SK-N-SH (cell line): Measurements from ENCODE around the gene MGLL. TPM values are rescaled to one million over a fixed set of nuclear protein-coding genes. Genes with fewer than 3 reads are reported as not detected.
A peak's percentile ranks its signal among the peaks of the same experiment; 100 is the strongest.

Source experiments
- CTCF ChIA-PET: fragments of 300-600, 350-600 bp; formaldehyde crosslinking; extraction: SDS; loops from one replicate; lab custom pipeline; 2021; lab: Yijun Ruan, JAX
- POLR2A ChIA-PET: fragments of 350-600 bp; sonication (Branson Sonifier 250); formaldehyde crosslinking; extraction: SDS; loops from one replicate; lab custom pipeline; 2020; ENCODE audit warnings: antibody characterized with exemption, inconsistent platforms; lab: Yijun Ruan, JAX
- DNase-seq: peaks from one replicate; pipeline ENCODE4 v3.0.0; 2012
- H2AFZ ChIP-seq: fragments of 200-600 bp; sonication (generic); 2 replicates; pipeline ENCODE4 v1.8.1; 2016; ENCODE audit warnings: antibody characterized with exemption, mild to moderate bottlenecking, low read depth
- H3F3A ChIP-seq: fragments of 200-600 bp; sonication (generic); replicated peaks from 2 replicates; pipeline ENCODE3; 2016; ENCODE audit warnings: antibody characterized with exemption, mild to moderate bottlenecking; ENCODE audit not compliant: insufficient read depth
- H3K27ac ChIP-seq, 2 experiments: fragments of 200-500 bp in 1 of 2; fragments of 200-600 bp in 1 of 2; sonication (Bioruptor generic) in 1 of 2; sonication (generic), shearing (Covaris generic) in 1 of 2; 2 replicates each; pipeline versions ENCODE4 v1.5.1 to v1.6.1; 2014 to 2016; ENCODE audit warnings: low read depth in 2 of 2, inconsistent platforms in 1 of 2, low read length in 1 of 2, mild to moderate bottlenecking in 1 of 2, mixed read lengths in 1 of 2
- H3K27me3 ChIP-seq: fragments of 200-600 bp; sonication (generic), shearing (Covaris generic); 2 replicates; pipeline ENCODE4 v1.6.1; 2016; ENCODE audit warnings: mixed run types; ENCODE audit not compliant: insufficient read depth
- H3K36me3 ChIP-seq, 2 experiments: fragments of 200-500 bp in 1 of 2; fragments of 200-600 bp in 1 of 2; sonication (Bioruptor generic) in 1 of 2; sonication (generic) in 1 of 2; replicated peaks in 1 of 2; 2 replicates each; pipeline versions ENCODE3 to v1.5.1; 2014 to 2016; ENCODE audit warnings: low read length in 1 of 2, mild to moderate bottlenecking in 1 of 2; ENCODE audit not compliant: insufficient read depth in 2 of 2, control insufficient read depth in 1 of 2
- H3K4me1 ChIP-seq, 2 experiments: fragments of 200-500 bp in 1 of 2; fragments of 200-600 bp in 1 of 2; sonication (Bioruptor generic) in 1 of 2; sonication (generic), shearing (Covaris generic) in 1 of 2; 2 replicates each; pipeline versions ENCODE4 v1.5.1 to v1.6.1; 2014 to 2016; ENCODE audit warnings: low read depth in 1 of 2, low read length in 1 of 2, mixed run types in 1 of 2; ENCODE audit not compliant: insufficient read depth in 2 of 2, control insufficient read depth in 1 of 2
- H3K4me2 ChIP-seq: fragments of 200-600 bp; sonication (generic), shearing (Covaris generic); 2 replicates; pipeline ENCODE4 v1.6.1; 2017; ENCODE audit warnings: mixed run types
- H3K4me3 ChIP-seq, 2 experiments: fragments of 200-500 bp in 1 of 2; fragments of 200-600 bp in 1 of 2; sonication (Bioruptor generic) in 1 of 2; sonication (generic), shearing (Covaris generic) in 1 of 2; 2 replicates each; pipeline versions ENCODE4 v1.5.1 to v1.8.1; 2014 to 2016; ENCODE audit warnings: low read depth in 2 of 2, inconsistent platforms in 1 of 2, low read length in 1 of 2, mild to moderate bottlenecking in 1 of 2, mixed read lengths in 1 of 2, moderate library complexity in 1 of 2
- H3K79me2 ChIP-seq: fragments of 200-600 bp; sonication (generic); 2 replicates; pipeline ENCODE4 v1.8.1; 2017; ENCODE audit warnings: mild to moderate bottlenecking; ENCODE audit not compliant: insufficient read depth
- H3K9ac ChIP-seq: fragments of 200-600 bp; sonication (generic); 2 replicates; pipeline ENCODE4 v1.6.1; 2017; ENCODE audit warnings: mixed run types
- H3K9me2 ChIP-seq: fragments of 200-600 bp; sonication (generic); 2 replicates; pipeline ENCODE4 v1.6.1; 2017; ENCODE audit warnings: mixed run types
- H3K9me3 ChIP-seq: fragments of 200-600 bp; sonication (generic); 2 replicates; pipeline ENCODE4 v1.6.1; 2017; ENCODE audit warnings: mixed run types, mild to moderate bottlenecking, moderate library complexity
- H4K20me1 ChIP-seq: fragments of 200-600 bp; sonication (generic); 2 replicates; pipeline ENCODE4 v1.6.1; 2017; ENCODE audit warnings: mild to moderate bottlenecking, mixed run types; ENCODE audit not compliant: insufficient read depth
- ELF1 ChIP-seq: IDR thresholded peaks from 2 replicates; pipeline ENCODE4 v1.4.0; 2012
- EP300 ChIP-seq, 2 experiments: IDR thresholded peaks; 2 replicates each; pipeline versions ENCODE4 v1.4.0 to v1.6.1; 2012; ENCODE audit warnings: borderline replicate concordance in 1 of 2, low read depth in 1 of 2, low read length in 1 of 2
- EZH2phosphoT487 ChIP-seq: fragments of 200-600 bp; sonication (generic); IDR thresholded peaks from 2 replicates; pipeline ENCODE4 v1.6.1; 2017; ENCODE audit warnings: low read depth, mixed run types, mild to moderate bottlenecking, antibody characterized with exemption, moderate library complexity, borderline replicate concordance
- FOXJ3 ChIP-seq: sonication (generic); formaldehyde crosslinking; IDR thresholded peaks from 2 replicates; pipeline ENCODE4 v1.5.1; 2020; ENCODE audit warnings: mild to moderate bottlenecking, missing genetic modification reagents
- FOXM1 ChIP-seq: IDR thresholded peaks from 2 replicates; pipeline ENCODE4 v1.4.0; 2012; ENCODE audit warnings: low read depth, mild to moderate bottlenecking
- GABPA ChIP-seq: IDR thresholded peaks from 2 replicates; pipeline ENCODE4 v1.4.0; 2012; ENCODE audit warnings: low read depth, mild to moderate bottlenecking
- GATA2 ChIP-seq: sonication (generic); formaldehyde crosslinking; IDR thresholded peaks from 2 replicates; pipeline ENCODE4 v1.5.0; 2020; ENCODE audit warnings: mild to moderate bottlenecking, missing genetic modification reagents
- MEF2A ChIP-seq: IDR thresholded peaks from 2 replicates; pipeline ENCODE4 v1.4.0; 2012; ENCODE audit warnings: low read depth, borderline replicate concordance
- MXI1 ChIP-seq: IDR thresholded peaks from 2 replicates; pipeline ENCODE4 v1.6.1; 2012; ENCODE audit warnings: mild to moderate bottlenecking, low read depth, low read length, improper control_type of control experiment
- RAD21 ChIP-seq: IDR thresholded peaks from 2 replicates; pipeline ENCODE4 v1.6.1; 2012; ENCODE audit warnings: mild to moderate bottlenecking, low read length
- SMC3 ChIP-seq: IDR thresholded peaks from 2 replicates; pipeline ENCODE4 v1.6.1; 2012; ENCODE audit warnings: low read depth, low read length, improper control_type of control experiment
- TEAD4 ChIP-seq: IDR thresholded peaks from 2 replicates; pipeline ENCODE4 v1.4.0; 2012; ENCODE audit warnings: mild to moderate bottlenecking, borderline replicate concordance; ENCODE audit not compliant: insufficient read depth
- YY1 ChIP-seq: IDR thresholded peaks from 2 replicates; pipeline ENCODE4 v1.4.0; 2012; ENCODE audit warnings: low read depth, mild to moderate bottlenecking
- WGBS: methylation state at CpG from one replicate; pipeline ENCODE4 v1.1.6; 2017; ENCODE audit warnings: low lambda C conversion rate; 5-methylcytosine and 5-hydroxymethylcytosine counted together
- polyA plus RNA-seq, 3 experiments: library from polyadenylated mRNA; depleted of rRNA; stranded (reverse); fragments of >200 nt; gene quantifications; 2 replicates each; pipeline ENCODE4 v1.2.3, GENCODE V29; 2012
- TF ChIP-seq, protein P1 (sequence below): fragments of 150-350 bp; IDR thresholded peaks from 2 replicates; pipeline ENCODE4 v1.6.1; 2017; ENCODE audit warnings: antibody characterized with exemption, low read length, low read depth, borderline replicate concordance
- TF ChIP-seq, protein P2 (sequence below): fragments of 200-600 bp; sonication (generic); IDR thresholded peaks from 2 replicates; pipeline ENCODE4 v1.6.1; 2017; ENCODE audit warnings: antibody characterized with exemption, mild to moderate bottlenecking, moderate library complexity
- TF ChIP-seq, protein P3 (sequence below): IDR thresholded peaks from 2 replicates; pipeline ENCODE4 v1.4.0; 2012; ENCODE audit warnings: low read depth, borderline replicate concordance
- TF ChIP-seq, protein P4 (sequence below): IDR thresholded peaks from 2 replicates; pipeline ENCODE4; 2012

The MGLL gene
- polyA plus RNA-seq, 1 of the 3 experiments (the other 2 are of a cell fraction): 2.2 TPM

DNA sequence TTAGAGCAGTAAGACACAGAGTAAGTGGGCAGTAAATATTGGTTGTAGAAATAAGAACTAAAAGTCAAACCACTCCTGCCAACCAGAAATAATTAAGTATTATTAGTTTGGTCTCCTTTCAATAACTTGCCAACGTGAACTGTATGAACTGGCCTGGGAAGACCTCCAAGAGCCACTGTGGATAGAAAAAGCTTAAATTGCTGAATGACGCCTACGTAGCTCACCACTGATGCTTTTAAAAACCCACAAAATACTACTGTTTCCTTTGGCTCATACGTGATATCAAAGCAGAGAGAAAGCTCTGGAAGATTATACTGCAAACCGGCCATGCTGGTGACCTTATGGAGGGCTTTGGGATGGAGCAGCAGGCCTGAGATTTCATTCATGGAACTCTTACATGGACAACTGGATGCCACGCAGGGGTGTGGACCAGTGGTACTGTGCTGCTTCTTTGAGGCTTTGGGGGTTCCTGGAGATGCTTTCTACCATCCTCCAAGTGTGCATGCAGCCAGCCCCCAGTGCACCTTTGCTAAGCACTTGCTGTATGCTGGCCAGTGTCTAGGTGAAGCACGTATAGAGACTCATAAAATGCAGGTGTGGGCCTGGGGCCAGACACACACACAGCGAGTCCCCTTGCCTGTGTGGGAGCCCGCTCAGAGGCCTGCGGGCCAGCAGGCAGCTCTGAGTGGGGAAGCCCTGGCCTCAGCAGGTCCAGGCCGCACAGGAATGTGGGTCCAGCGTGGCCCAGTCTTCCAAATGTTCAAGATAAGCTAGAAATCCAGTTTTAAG is 82.8 kb downstream of the MGLL start (continued):
- TF ChIP-seq MEF2A: no peak
- no peak for TF ChIP-seq RAD21
- no peak for TF ChIP-seq SMC3
- no peak for TF ChIP-seq FOXM1
- TF ChIP-seq, protein P1, sequence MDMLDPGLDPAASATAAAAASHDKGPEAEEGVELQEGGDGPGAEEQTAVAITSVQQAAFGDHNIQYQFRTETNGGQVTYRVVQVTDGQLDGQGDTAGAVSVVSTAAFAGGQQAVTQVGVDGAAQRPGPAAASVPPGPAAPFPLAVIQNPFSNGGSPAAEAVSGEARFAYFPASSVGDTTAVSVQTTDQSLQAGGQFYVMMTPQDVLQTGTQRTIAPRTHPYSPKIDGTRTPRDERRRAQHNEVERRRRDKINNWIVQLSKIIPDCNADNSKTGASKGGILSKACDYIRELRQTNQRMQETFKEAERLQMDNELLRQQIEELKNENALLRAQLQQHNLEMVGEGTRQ: no peak
- no peak for TF ChIP-seq ELF1
- TF ChIP-seq TEAD4: no peak
- no peak for TF ChIP-seq FOXJ3 (CRISPR knock-in tag)

DNA sequence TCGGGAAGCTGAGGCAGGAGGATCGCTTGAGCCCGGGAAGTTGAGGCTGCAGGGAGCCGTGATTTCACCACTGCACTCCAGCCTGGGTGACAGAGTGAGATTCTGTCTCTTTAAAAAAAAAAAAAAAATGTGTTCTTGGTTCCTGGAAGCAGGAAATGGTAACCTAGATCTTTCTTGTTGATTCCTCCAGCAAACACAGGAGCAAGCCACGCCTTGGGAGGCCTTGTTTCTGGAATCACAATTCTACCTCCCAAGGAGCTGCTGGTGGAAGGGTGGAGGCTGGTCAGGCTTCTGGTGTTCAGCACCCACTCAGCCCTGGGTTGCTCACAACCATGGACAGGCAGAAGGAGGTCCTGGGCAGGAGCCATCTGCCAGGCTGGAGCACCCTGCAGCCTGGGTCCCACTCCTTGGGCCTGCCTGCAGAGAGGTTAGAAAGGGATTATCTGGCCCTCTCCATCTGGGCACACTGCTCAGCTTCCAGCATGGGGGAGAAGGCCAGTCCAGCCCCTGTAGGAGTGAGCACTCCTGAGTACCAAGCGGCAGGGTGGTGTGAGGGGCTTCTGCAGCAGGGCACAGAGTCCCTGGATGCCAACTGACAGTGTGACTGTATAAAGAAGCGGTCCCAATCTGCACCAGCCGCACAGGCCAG is 84.0 kb downstream of the MGLL start:
- no peaks in the 10 kb centered on the region for H4K20me1 ChIP-seq
- no peaks in the 10 kb centered on the region for H3K9me2 ChIP-seq
- H3K4me1 ChIP-seq: peaks cover 23 to 35% of the 10 kb centered on the region in 2 experiments
- 87% methylated on average over 7 of the region's 8 CpGs for WGBS
- no peak for TF ChIP-seq YY1
- H3K27me3 ChIP-seq: no peaks in the 10 kb centered on the region
- CTCF ChIA-PET: interaction anchor here (0.9 to 1.3 kb wide), 6 partner anchors 11 to 94 kb away, joined by 3 read pairs; no protein-coding TSS in a partner anchor
- no peak overlapping the region; the same call in 1 of the 2 replicates for H3K9ac ChIP-seq
- POLR2A ChIA-PET: interaction anchor here (0.7 kb wide), 1 partner anchor 43 kb away, joined by 3 read pairs; no protein-coding TSS in a partner anchor
- H3K36me3 ChIP-seq: no peaks in the 10 kb centered on the region
- 0 out of 2 replicates have a peak overlapping the region, but pooled peaks have one; percentile 23 for H3K4me2 ChIP-seq
- H3K27ac ChIP-seq: no peak overlapping the region; a peak in 1 of 4 replicates
- DNase-seq: no peak
- peak overlapping the region; percentile 50; the same call in 1 of the 2 replicates for H2AFZ ChIP-seq
- no peaks in the 10 kb centered on the region for H3K9me3 ChIP-seq
- H3K4me3 ChIP-seq: no peak overlapping the region
- no peaks in the 10 kb centered on the region for H3K79me2 ChIP-seq
- H3F3A ChIP-seq: peaks cover 22% of the 10 kb centered on the region

DNA sequence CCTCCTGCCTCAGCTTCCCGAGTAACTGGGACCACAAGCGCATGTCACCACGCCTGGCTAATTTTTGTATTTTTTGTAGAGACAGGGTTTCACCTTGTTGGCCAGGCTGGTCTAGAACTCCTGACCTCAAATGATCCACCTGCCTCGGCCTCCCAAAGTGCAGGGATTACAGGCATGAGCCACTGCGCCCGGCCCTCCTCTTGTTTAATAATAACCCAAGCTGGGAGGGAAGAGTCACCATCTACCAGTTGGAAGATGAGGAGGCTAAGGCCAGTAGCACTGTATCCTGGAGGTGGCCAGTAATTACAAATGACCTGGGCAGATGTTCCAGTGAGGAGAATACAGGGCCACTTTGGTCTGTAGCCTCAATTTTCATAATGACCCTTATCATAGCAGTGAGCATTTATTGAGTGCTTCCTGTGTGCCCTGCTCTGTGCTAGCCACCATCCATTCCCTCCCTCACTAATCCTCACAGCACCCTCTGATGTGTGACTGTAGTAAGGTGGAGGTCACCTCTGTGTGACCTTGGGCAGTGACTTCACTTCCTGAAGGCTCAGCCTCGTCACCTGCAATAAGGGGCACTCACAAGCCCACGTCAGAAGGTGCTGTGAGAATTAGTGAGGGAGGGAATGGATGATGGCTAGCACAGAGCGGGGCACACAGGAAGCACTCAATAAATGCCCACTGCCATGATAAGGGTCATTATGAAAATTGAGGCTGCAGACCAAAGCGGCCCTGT is 85.3 kb downstream of the MGLL start:
- ChIA-PET CTCF (no interaction called here), POLR2A (no interaction called here)
- TF ChIP-seq GABPA (no peak), YY1 (no peak), EZH2phosphoT487 (no peak), MXI1 (no peak), RAD21 (no peak), ELF1 (no peak), GATA2 (CRISPR knock-in tag) (no peak), SMC3 (no peak), FOXM1 (no peak), EP300 (IDR thresholded peaks at IDR 0.05; ENCODE audit: borderline replicate concordance in 1 of 2, low read depth in 1 of 2, low read length in 1 of 2) (no peak)
- TF ChIP-seq, protein P2, sequence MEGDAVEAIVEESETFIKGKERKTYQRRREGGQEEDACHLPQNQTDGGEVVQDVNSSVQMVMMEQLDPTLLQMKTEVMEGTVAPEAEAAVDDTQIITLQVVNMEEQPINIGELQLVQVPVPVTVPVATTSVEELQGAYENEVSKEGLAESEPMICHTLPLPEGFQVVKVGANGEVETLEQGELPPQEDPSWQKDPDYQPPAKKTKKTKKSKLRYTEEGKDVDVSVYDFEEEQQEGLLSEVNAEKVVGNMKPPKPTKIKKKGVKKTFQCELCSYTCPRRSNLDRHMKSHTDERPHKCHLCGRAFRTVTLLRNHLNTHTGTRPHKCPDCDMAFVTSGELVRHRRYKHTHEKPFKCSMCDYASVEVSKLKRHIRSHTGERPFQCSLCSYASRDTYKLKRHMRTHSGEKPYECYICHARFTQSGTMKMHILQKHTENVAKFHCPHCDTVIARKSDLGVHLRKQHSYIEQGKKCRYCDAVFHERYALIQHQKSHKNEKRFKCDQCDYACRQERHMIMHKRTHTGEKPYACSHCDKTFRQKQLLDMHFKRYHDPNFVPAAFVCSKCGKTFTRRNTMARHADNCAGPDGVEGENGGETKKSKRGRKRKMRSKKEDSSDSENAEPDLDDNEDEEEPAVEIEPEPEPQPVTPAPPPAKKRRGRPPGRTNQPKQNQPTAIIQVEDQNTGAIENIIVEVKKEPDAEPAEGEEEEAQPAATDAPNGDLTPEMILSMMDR: no peak
- TF ChIP-seq, protein P3, sequence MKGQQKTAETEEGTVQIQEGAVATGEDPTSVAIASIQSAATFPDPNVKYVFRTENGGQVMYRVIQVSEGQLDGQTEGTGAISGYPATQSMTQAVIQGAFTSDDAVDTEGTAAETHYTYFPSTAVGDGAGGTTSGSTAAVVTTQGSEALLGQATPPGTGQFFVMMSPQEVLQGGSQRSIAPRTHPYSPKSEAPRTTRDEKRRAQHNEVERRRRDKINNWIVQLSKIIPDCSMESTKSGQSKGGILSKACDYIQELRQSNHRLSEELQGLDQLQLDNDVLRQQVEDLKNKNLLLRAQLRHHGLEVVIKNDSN: no peak
- TF ChIP-seq, protein P4, sequence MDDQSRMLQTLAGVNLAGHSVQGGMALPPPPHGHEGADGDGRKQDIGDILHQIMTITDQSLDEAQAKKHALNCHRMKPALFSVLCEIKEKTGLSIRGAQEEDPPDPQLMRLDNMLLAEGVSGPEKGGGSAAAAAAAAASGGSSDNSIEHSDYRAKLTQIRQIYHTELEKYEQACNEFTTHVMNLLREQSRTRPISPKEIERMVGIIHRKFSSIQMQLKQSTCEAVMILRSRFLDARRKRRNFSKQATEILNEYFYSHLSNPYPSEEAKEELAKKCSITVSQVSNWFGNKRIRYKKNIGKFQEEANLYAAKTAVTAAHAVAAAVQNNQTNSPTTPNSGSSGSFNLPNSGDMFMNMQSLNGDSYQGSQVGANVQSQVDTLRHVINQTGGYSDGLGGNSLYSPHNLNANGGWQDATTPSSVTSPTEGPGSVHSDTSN: no peak
- H2AFZ ChIP-seq: no peak overlapping the region
- H3K27me3 ChIP-seq: no peaks in the 10 kb centered on the region
- H3K9ac ChIP-seq: no peak overlapping the region
- 95% methylated on average over 10 of the region's 10 CpGs for WGBS
- no peak overlapping the region for H3K4me3 ChIP-seq
- H3K36me3 ChIP-seq: no peaks in the 10 kb centered on the region
- H3K9me3 ChIP-seq: no peaks in the 10 kb centered on the region
- peaks cover 22% of the 10 kb centered on the region for H3F3A ChIP-seq
- no peaks in the 10 kb centered on the region for H4K20me1 ChIP-seq
- no peaks in the 10 kb centered on the region for H3K9me2 ChIP-seq
- H3K4me1 ChIP-seq: peaks cover 23 to 35% of the 10 kb centered on the region in 2 experiments; a peak in 3 of 4 replicates
- peak overlapping the region in 1 of 2 experiments; percentile 89; a peak in 1 of 4 replicates for H3K27ac ChIP-seq
- DNase-seq: no peak
- no peaks in the 10 kb centered on the region for H3K79me2 ChIP-seq
- H3K4me2 ChIP-seq: no peak overlapping the region
